Liver (tissue), 9 donors: ENCODE results near the gene NEURL3. TPM values are rescaled to one million over a fixed set of nuclear protein-coding genes. Genes with fewer than 3 reads are reported as not detected.
A peak's percentile ranks its signal among the peaks of the same experiment; 100 is the strongest.

ENCODE experiments used
- DNase-seq: peaks from one replicate; pipeline ENCODE4 v3.0.0-alpha.2; 2017; ENCODE audit warnings: low spot score
- H3K27ac ChIP-seq, 2 donors: one replicate each; pipeline ENCODE4 v1.7.0; 2013; ENCODE audit warnings: inconsistent platforms in 2 of 2, low read length in 2 of 2, control low read depth in 1 of 2, low read depth in 1 of 2, mild to moderate bottlenecking in 1 of 2
- H3K27me3 ChIP-seq, 4 donors: one replicate each; pipeline versions ENCODE4 v1.6.1 to v1.7.0; 2013; ENCODE audit warnings: low read length in 3 of 4, inconsistent platforms in 1 of 4, mild to moderate bottlenecking in 1 of 4, moderate library complexity in 1 of 4; ENCODE audit not compliant: control insufficient read depth in 4 of 4, insufficient read depth in 4 of 4
- H3K36me3 ChIP-seq, 4 donors: one replicate each; pipeline versions ENCODE4 v1.6.1 to v1.7.0; 2013; ENCODE audit warnings: low read length in 3 of 4, mild to moderate bottlenecking in 3 of 4, low read depth in 1 of 4, moderate library complexity in 1 of 4; ENCODE audit not compliant: control insufficient read depth in 4 of 4, insufficient read depth in 3 of 4
- H3K4me1 ChIP-seq, 4 donors: one replicate each; pipeline versions ENCODE4 v1.6.1 to v1.7.0; 2013; ENCODE audit warnings: low read length in 3 of 4, mild to moderate bottlenecking in 3 of 4, moderate library complexity in 1 of 4; ENCODE audit not compliant: control insufficient read depth in 4 of 4, insufficient read depth in 4 of 4
- H3K4me3 ChIP-seq, 3 donors: one replicate each; pipeline versions ENCODE4 v1.6.1 to v1.7.0; 2013; ENCODE audit warnings: low read length in 3 of 3, control low read depth in 1 of 3, low read depth in 1 of 3, mild to moderate bottlenecking in 1 of 3
- H3K9ac ChIP-seq, 2 donors: one replicate each; pipeline ENCODE4 v1.7.0; 2013; ENCODE audit warnings: low read length in 2 of 2, mild to moderate bottlenecking in 2 of 2, moderate library complexity in 2 of 2, control low read depth in 1 of 2, low read depth in 1 of 2
- H3K9me3 ChIP-seq, 4 donors: one replicate each; pipeline versions ENCODE4 v1.6.1 to v1.7.0; 2013; ENCODE audit warnings: low read length in 3 of 4; ENCODE audit not compliant: control insufficient read depth in 4 of 4
- CTCF ChIP-seq: fragments of 150-350 bp; IDR thresholded peaks from 2 replicates; pipeline ENCODE4 v1.5.1; 2017; ENCODE audit warnings: improper control_type of control experiment, low read depth, low read length; ENCODE audit not compliant: missing input control
- EGR1 ChIP-seq, 2 donors: IDR thresholded peaks; 2 replicates each; pipeline ENCODE4 v1.6.1; 2016 to 2018; ENCODE audit warnings: antibody characterized with exemption in 2 of 2, low read depth in 2 of 2
- FOXA1 ChIP-seq: IDR thresholded peaks from 2 replicates; pipeline ENCODE4 v1.6.1; 2016; ENCODE audit warnings: antibody characterized with exemption
- FOXA2 ChIP-seq: IDR thresholded peaks from 2 replicates; pipeline ENCODE4 v1.6.1; 2016; ENCODE audit warnings: antibody characterized with exemption
- GABPA ChIP-seq, 2 donors: IDR thresholded peaks in 1 of 2; conservative IDR thresholded peaks in 1 of 2; 2 replicates each; pipeline ENCODE4 v1.6.1; 2016; ENCODE audit warnings: antibody characterized with exemption in 2 of 2, mild to moderate bottlenecking in 1 of 2, moderate library complexity in 1 of 2
- HNF4A ChIP-seq, 2 donors: conservative IDR thresholded peaks; 2 replicates each; pipeline ENCODE4 v1.6.1; 2016; ENCODE audit warnings: antibody characterized with exemption in 2 of 2, mild to moderate bottlenecking in 2 of 2
- HNF4G ChIP-seq: IDR thresholded peaks from 2 replicates; pipeline ENCODE4 v1.6.1; 2016; ENCODE audit warnings: antibody characterized with exemption
- JUND ChIP-seq, 2 donors: IDR thresholded peaks; 2 replicates each; pipeline ENCODE4 v1.6.1; 2016; ENCODE audit warnings: antibody characterized with exemption in 2 of 2
- MAX ChIP-seq: IDR thresholded peaks from 2 replicates; pipeline ENCODE4 v1.6.1; 2016; ENCODE audit warnings: antibody characterized with exemption
- NR2F2 ChIP-seq: IDR thresholded peaks from 2 replicates; pipeline ENCODE4 v1.6.1; 2016; ENCODE audit warnings: antibody characterized with exemption
- REST ChIP-seq: IDR thresholded peaks from 2 replicates; pipeline ENCODE4 v1.6.1; 2016; ENCODE audit warnings: antibody characterized with exemption, mild to moderate bottlenecking
- RXRA ChIP-seq, 2 donors: IDR thresholded peaks; 2 replicates each; pipeline ENCODE4 v1.6.1; 2017 to 2018; ENCODE audit warnings: antibody characterized with exemption in 2 of 2, mild to moderate bottlenecking in 1 of 2
- SP1 ChIP-seq: IDR thresholded peaks from 2 replicates; pipeline ENCODE4 v1.6.1; 2018; ENCODE audit warnings: antibody characterized with exemption, mild to moderate bottlenecking
- YY1 ChIP-seq: IDR thresholded peaks from 2 replicates; pipeline ENCODE4 v1.6.1; 2016; ENCODE audit warnings: antibody characterized with exemption, mild to moderate bottlenecking
- ZBTB33 ChIP-seq: IDR thresholded peaks from 2 replicates; pipeline ENCODE4 v1.6.1; 2016; ENCODE audit warnings: antibody characterized with exemption
- WGBS: extraction: QIAGEN DNeasy Blood & Tissue Kit; methylation state at CpG from one replicate; pipeline ENCODE4 v1.1.7; 2013; 5-methylcytosine and 5-hydroxymethylcytosine counted together
- polyA plus RNA-seq, 2 donors: library from polyadenylated mRNA; stranded (reverse) in 1 of 2; unstranded in 1 of 2; fragments of 200-250 nt in 1 of 2; fragments of >200 nt in 1 of 2; fragmentation: Nextera tagmentation in 1 of 2; extraction: Ambion mirVana in 1 of 2; gene quantifications; one replicate each; pipeline versions ENCODE4 v1.2.1 to v1.2.3, GENCODE V29; 2013 to 2015
- total RNA-seq, 2 donors: library from RNA; depleted of rRNA; stranded (reverse); fragments of >200 nt; gene quantifications; one replicate each; pipeline ENCODE4 v1.2.3, GENCODE V29; 2014
- donor health status: healthy.
- donor health status: healthy.
- donor health status: healthy.
- donor health status: healthy.
- donor health status: healthy.

Gene NEURL3
- total and polyA plus RNA-seq, 4 donors, result 0.61 to 3.4 (median 1.4) TPM

GRCh38 chr2:96506907-96507240, 1.7 kb upstream of the NEURL3 start:
- TF ChIP-seq SP1 (peak; percentile 20), MAX (no peak), CTCF (no peak)
- WGBS, result 84% methylated on average over 7 of the region's 7 CpGs
- DNase-seq, result no peak
- peaks cover 2 to 47% (median 32%) of the 10 kb centered on the region in 4 donors for H3K4me1 ChIP-seq
- peak overlapping the region in 1 of 2 donors; percentile 19 for H3K27ac ChIP-seq
- H3K4me3 ChIP-seq, result no peak overlapping the region
- H3K9ac ChIP-seq, result no peak overlapping the region
- no peaks in the 10 kb centered on the region for H3K9me3 ChIP-seq
- H3K27me3 ChIP-seq, result no peaks in the 10 kb centered on the region
- no peaks in the 10 kb centered on the region for H3K36me3 ChIP-seq

GRCh38 chr2:96506016-96506906, 1.1 kb upstream of the NEURL3 start:
- Histone ChIP-seq H3K27me3 (no peaks in the 10 kb centered on the region), H3K27ac (peak overlapping the region; percentile 65 to 78), H3K9ac (no peak overlapping the region), H3K4me3 (no peak overlapping the region), H3K36me3 (no peaks in the 10 kb centered on the region), H3K4me1 (peaks cover 4 to 50% (median 36%) of the 10 kb centered on the region in 4 donors), H3K9me3 (no peaks in the 10 kb centered on the region)
- no peak for DNase-seq
- TF ChIP-seq NR2F2 (no peak), FOXA1 (no peak), JUND (IDR thresholded peaks at IDR 0.05) (no peak), HNF4G (no peak), YY1 (no peak), SP1 (no peak), HNF4A (conservative IDR thresholded peaks at IDR 0.05) (no peak), GABPA (IDR thresholded peaks at IDR 0.05 in 1 of 2, conservative IDR thresholded peaks at IDR 0.05 in 1 of 2) (no peak), EGR1 (IDR thresholded peaks at IDR 0.05; ENCODE audit: low read depth in 2 of 2) (no peak), FOXA2 (no peak), REST (no peak), ZBTB33 (no peak), RXRA (IDR thresholded peaks at IDR 0.05) (no peak), MAX (no peak)
- WGBS, result 73% methylated on average over 8 of the region's 8 CpGs
